ENCODE results near the gene GAL3ST2. TPM values are rescaled to one million over a fixed set of nuclear protein-coding genes. Genes with fewer than 3 reads are reported as not detected.
"Not testable (repeated sequence)": the region's sequence is repeated elsewhere in the genome, so short reads cannot be mapped to it uniquely, and the experiment has no call there.

Gene GAL3ST2
- total RNA-seq, 1 experiment from 2014 or later: not detected

DNA sequence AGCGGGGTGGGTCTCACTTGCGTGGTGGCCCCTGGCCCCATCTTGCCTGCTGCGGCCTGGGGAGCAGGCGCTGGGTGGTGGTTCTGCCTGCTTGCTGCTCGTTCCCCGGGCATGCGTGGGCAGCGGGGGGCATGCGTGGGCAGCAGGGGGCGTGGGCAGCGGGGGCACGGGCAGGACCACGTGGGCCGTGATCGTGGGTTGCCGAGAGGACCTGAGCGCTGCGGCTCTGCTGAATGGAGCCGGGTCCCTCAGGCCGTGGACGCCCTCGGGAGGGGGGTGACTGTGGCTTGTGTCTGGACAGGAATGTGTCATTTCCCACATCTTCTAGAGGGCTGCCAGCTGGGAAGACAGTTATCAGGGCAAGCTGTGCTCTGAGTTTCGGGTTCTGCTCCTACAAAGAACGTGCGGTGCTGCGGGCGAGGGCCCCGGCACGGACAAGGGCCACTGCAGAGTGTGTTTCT lies 8.3 kb upstream of the GAL3ST2 start:
- DNase-seq (ENCODE audit: low spot score): no peak

GRCh38 chr2:241768850-241769249 lies 7.8 kb upstream of the GAL3ST2 start:
- no peak for DNase-seq (ENCODE audit: low spot score)

GRCh38 chr2:241769819-241770184 lies 6.8 kb upstream of the GAL3ST2 start:
- no peak for DNase-seq (ENCODE audit: low spot score)

DNA sequence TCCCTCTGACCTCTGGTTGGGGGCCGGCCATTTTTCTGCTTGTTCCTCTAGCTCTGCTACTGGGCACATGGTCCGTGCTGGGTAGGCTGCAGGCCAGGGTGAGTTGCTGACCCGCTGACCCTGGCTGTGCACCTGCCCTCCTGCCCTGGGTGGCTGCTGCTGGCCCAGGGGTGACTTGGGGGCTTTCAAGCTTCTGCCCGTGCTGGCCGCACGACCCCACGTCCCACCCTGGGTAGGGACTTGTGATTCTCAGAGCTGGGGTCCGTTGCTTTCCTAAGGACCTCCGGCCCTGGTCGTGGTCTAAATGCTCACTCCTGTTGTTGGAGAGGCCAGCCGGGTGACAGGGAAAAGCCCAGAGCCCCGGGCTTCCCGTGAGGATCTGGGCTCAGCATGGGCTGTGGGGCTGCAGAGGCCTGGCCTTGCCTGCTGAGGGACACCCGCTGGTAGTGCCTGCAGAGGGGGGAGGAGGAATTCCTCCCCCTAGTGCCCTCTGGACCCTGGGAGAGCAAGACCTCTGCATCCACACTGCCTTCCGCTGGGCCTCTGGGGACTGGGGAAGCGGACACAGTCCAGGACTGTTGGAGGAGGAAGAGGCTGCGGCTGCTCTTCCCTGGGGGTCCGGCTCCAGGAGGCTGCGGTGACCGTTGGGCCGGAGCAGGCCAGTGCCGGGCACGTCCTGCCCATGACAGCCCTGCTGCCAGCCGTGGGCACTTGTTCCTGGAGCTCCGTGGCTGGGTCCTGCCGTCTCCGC lies 6.3 kb upstream of the GAL3ST2 start:
- no peak for DNase-seq (ENCODE audit: low spot score)

GRCh38 chr2:241770936-241771285 lies 5.7 kb upstream of the GAL3ST2 start:
- no peak for DNase-seq (ENCODE audit: low spot score)

- no peak for DNase-seq (ENCODE audit: low spot score)
Measured at GRCh38 chr2:241771286-241772062, 5.1 kb upstream of the GAL3ST2 start.

- no peak for DNase-seq (ENCODE audit: low spot score)
Measured at GRCh38 chr2:241772063-241772499, 4.5 kb upstream of the GAL3ST2 start.

- no peak for DNase-seq (ENCODE audit: low spot score)
Measured at GRCh38 chr2:241773511-241774418, 2.9 kb upstream of the GAL3ST2 start.

GRCh38 chr2:241774419-241775222 lies 2.0 kb upstream of the GAL3ST2 start:
- peak; percentile 98 for DNase-seq (ENCODE audit: low spot score)

DNA sequence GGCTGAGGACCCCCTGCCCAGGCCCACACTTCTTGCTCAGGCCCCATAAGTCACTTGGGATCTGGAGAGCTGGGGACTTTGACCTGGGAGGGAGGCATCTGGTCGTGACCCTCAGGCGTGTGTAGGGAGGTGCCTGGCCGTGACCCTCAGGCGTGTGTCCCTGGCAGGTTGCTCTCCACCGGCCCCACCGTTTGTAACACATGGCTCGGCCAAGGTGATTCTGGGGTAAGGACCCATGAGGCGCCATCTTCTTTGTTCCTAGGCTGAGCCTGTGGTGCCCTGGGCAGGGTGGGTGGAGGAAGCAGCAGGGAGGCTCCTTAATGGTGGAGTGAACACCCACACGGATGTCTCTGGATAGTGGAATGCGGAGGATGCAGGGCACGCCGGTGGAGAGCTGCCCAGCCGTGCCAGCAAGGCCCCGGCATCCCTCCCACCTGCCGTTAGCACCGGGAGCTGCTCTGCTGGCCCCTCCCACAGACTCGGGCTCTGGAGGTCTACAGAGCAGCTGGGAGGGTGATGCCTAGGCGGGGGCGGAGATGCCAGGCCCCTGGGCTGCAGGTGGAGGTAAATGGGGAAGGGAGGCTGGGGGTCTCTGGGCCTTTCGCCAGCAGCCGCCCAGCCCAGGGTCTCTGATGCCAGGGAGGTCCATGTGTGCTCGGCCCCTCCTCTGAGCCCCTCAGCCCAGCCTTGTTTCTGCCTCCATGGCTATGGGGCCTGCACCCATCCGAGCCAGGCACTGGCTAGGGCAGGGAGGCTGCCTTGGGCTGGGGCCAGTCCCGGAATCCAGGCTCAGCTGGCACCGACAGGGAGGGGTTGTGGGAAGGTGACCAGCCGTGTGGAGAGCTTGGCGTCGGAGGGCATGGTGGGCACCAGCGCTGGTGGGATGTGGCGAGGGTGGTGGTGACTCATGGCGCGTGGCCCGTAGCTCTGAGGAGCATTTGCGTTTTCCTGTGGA lies 1.1 kb upstream of the GAL3ST2 start:
- peak; percentile 69 for DNase-seq (ENCODE audit: low spot score)

DNA sequence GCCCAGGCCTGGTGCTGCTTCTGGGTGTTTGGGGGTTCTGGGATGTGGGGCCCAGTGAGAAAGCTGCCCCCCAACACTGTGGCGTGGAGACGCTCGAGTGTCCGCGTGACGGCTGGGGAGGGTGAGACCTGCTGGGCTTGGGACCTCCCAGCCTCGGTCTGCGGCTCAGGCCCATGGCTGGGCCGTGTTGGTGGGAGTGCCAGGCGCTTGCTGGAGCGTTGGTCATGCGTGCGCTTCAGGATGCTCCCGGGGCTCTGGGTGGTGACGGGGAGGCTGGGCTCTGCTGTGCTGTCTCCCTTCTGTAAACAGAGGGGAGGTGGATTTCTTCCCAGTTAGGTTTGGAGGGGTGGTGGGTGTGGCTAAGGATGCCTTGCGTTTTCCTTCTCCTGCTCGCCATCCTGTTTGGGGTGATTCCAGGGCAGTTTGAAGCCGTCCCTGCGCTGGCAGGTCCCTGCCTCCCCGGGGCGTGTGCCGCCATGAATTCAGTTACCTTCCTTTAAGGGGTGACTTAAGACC lies 606 bp downstream of the GAL3ST2 start:
- DNase-seq (ENCODE audit: low spot score): no peak

DNA sequence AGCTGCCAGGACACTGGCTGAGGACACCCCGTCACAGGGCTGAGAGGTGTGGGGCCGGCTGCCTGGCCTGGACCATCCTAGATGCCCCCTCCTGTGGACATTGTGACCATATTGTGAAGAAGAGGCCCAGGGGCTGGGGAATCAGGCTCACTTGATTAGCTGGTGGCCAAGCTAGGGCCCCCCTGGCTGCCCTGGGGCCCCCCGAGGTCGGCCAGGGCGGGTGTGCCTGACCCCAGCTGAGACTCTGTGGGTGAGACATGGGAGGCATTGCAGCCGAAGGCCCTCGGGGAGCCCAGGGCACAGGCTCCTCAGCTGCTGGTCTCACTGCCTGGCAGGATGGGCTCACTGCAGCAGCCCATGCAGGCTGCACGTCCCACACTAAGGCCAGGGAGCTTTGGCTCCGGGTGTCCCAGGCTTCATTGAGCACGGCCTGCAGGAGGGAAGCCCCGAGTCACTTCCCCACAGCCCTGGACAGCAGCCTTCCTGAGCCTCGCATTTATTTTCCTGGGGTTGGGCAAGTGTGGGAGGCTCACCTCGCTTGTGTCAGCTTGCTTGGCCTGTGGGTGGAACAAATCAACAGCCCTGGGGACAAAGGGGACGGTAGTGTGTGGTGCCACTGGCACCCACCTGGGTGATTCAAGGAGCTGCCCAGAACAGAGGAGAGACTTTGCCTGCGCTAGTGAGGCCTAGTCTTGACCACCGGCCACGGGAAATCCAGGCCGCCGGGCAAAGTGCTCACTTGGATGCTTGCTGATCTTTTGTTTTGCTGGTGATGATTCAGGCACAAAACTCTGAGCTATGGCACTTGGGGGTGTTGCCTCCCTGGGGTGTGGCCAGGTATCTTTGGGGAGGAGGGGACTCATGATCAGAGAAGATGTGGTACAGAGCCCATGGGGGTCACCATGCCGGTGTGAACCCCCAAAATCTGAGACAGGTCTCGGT lies 1.3 kb downstream of the GAL3ST2 start:
- no peak for DNase-seq (ENCODE audit: low spot score)

DNA sequence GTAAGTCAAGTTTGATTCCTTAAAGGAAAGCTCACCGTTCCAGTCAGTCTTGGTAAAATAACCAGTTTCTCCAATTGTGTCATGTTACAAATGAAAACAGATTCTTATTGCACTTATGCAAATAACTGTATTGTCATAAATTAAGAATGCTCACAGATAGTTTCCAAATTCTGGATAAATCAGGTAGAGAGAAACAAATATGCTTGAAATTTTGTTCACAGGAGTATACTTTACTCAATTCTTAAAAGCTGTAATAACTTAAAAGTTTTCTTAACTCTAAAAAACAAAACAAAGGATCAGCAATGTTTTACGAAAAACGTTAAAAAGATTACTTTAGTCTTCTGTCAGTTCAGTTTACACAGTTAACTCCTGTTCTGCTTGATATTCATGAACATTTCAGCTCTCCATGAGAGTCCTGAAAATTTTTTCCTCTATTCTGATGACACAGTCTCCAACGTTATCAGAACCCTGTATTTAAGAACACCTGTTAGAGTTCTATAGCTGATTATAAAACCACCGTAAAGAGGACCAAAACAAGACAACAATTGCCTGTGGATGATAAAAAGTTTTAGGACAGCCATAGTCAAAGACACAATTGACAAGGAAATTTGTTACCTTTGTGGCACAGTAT lies 4.4 kb downstream of the GAL3ST2 start:
- DNase-seq (ENCODE audit: low spot score): no peak

GRCh38 chr2:241782053-241782452 lies 5.4 kb downstream of the GAL3ST2 start:
- not testable (repeated sequence) for DNase-seq (ENCODE audit: low spot score)

DNA sequence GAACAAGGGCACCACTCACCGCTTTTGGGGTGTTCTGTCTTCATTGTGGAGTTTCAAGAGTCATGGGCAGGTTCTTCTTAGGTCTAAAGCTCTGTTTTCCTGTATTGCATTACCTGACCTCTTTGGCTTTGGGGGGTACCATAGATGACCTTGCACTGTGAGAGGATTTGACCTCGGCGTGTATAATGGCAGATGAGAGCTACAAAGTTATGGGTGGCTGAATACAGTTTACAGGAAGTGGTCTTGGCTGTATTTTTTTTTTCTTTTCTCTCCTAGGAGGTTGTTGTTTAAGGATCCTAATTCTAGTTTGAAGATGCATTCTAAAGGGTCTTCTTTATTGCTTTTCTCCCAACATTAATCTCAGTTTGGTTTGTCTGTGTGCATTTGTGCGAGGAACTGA lies 11.5 kb downstream of the GAL3ST2 start:
- DNase-seq (ENCODE audit: low spot score): no peak

- no peak for DNase-seq (ENCODE audit: low spot score)
Measured at GRCh38 chr2:241788572-241788971, 11.9 kb downstream of the GAL3ST2 start.

GRCh38 chr2:241791385-241791784 lies 14.8 kb downstream of the GAL3ST2 start:
- peak; percentile 81 for DNase-seq (ENCODE audit: low spot score)

GRCh38 chr2:241793385-241793784 lies 16.8 kb downstream of the GAL3ST2 start:
- no peak for DNase-seq (ENCODE audit: low spot score)
